K562 (cell line): ENCODE data around the gene ECSIT. TPM values are rescaled to one million over a fixed set of nuclear protein-coding genes. Genes with fewer than 3 reads are reported as not detected.

Source experiments
- ERF ChIP-seq: fragments of 450-650 bp; formaldehyde crosslinking; IDR thresholded peaks from 2 replicates; pipeline ENCODE4 v1.4.0; 2020; ENCODE audit warnings: mild to moderate bottlenecking, mixed read lengths
- FOXP4 ChIP-seq: sonication (generic); formaldehyde crosslinking; IDR thresholded peaks from 2 replicates; pipeline ENCODE4 v1.8.0; 2022; ENCODE audit warnings: mild to moderate bottlenecking, missing genetic modification reagents, borderline replicate concordance
- PPARD ChIP-seq: fragments of 250-450 bp; sonication (Bioruptor Pico); IDR thresholded peaks from 2 replicates; pipeline ENCODE4 v1.8.0; 2022; ENCODE audit warnings: inconsistent platforms, mild to moderate bottlenecking, moderate library complexity
- ZBTB49 ChIP-seq: sonication (generic); formaldehyde crosslinking; IDR thresholded peaks from 2 replicates; pipeline ENCODE4 v1.8.0; 2022; ENCODE audit warnings: missing genetic modification reagents, mild to moderate bottlenecking, borderline replicate concordance
- ZNF134 ChIP-seq: fragments of 250-450 bp; sonication (Bioruptor Pico); conservative IDR thresholded peaks from 2 replicates; pipeline ENCODE4 v1.4.0; 2020
- ZNF384 ChIP-seq: IDR thresholded peaks from 2 replicates; pipeline ENCODE4 v1.6.1; 2012; ENCODE audit warnings: low read depth, low read length, improper control_type of control experiment
- ZNF589 ChIP-seq: fragments of 200-800 bp; sonication (Bioruptor generic); IDR thresholded peaks from 2 replicates; pipeline ENCODE4 v1.6.1; 2016; ENCODE audit warnings: low read depth, missing genetic modification characterization, missing compliant biosample characterization
- polyA plus RNA-seq, 8 experiments: library from polyadenylated mRNA; depleted of rRNA in 4 of 8; stranded (reverse) in 5 of 8; unstranded in 3 of 8; fragments of >200 nt; fragmentation: Nextera tagmentation in 2 of 8; fragmentation: Illumina TruSeq in 1 of 8; extraction: Ambion mirVana in 2 of 8; extraction: Trizol in 1 of 8; gene quantifications; 2 replicates each; pipeline versions ENCODE4 v1.2.1 to v1.2.3, GENCODE V29; 2011 to 2014; ENCODE audit warnings: inconsistent platforms in 1 of 8, missing spikeins in 1 of 8
- total RNA-seq, 7 experiments: library from RNA; depleted of rRNA in 6 of 7; stranded (reverse); fragments of >200 nt in 6 of 7; fragmentation: Illumina TruSeq in 2 of 7; extraction: Trizol in 2 of 7; gene quantifications; 2 replicates each; pipeline versions ENCODE4 v1.2.1 to v1.2.3, GENCODE V29; 2011 to 2021; ENCODE audit warnings: low replicate concordance in 1 of 7

ECSIT gene
- total and polyA plus RNA-seq, 9 of the 15 experiments (the other 6 are each of a cell fraction or from before 2014, with no cell fraction given) = 1.1 to 82.5 (median 43.9) TPM

- TF ChIP-seq FOXP4 = 0 out of 2 replicates have a peak, but pooled peaks have one; percentile 24
- no peak for TF ChIP-seq ZBTB49
- peak; percentile 45; the same call in 1 of the 2 replicates for TF ChIP-seq ERF (CRISPR knock-in tag)
- no peak for TF ChIP-seq PPARD
- peak; percentile 40; the same call in 1 of the 2 replicates for TF ChIP-seq ZNF384
- no peak for TF ChIP-seq ZNF134 (CRISPR knock-in tag)
- TF ChIP-seq ZNF589 (CRISPR knock-in tag) = no peak
- TF ChIP-seq, all 486 proteins: peak for 26
Measured at GRCh38 chr19:11506101-11506555, 22.8 kb downstream of the ECSIT start (continued).
